Activated T-helper 2 cell treated with anti-CD3 and anti-CD28 coated beads, Interferon-gamma antibody, Interleukin-2, Interleukin-4, amounts not matched to agents 10 μg/mL and 5 μg/mL and 100 μg/mL, durations not matched to agents 14 hours and 24 hours and 36 hours (primary cell): ENCODE data around the gene ABCA9. TPM values are rescaled to one million over a fixed set of nuclear protein-coding genes. Genes with fewer than 3 reads are reported as not detected.

Source experiments
- DNase-seq: peaks from one replicate; pipeline ENCODE4 v3.0.0; 2021; ENCODE audit warnings: low spot score
- H3K27ac Mint-ChIP-seq: one replicate; pipeline ENCODE4 v1.8.0; 2021; ENCODE audit warnings: mixed read lengths
- H3K27me3 Mint-ChIP-seq: one replicate; pipeline ENCODE4 v1.8.0; 2021; ENCODE audit warnings: low read depth, mixed read lengths
- H3K36me3 Mint-ChIP-seq: one replicate; pipeline ENCODE4 v1.8.0; 2021; ENCODE audit warnings: low read depth, mixed read lengths
- H3K4me1 Mint-ChIP-seq: one replicate; pipeline ENCODE4 v1.8.0; 2021; ENCODE audit warnings: low read depth, mixed read lengths
- H3K4me3 Mint-ChIP-seq: one replicate; pipeline ENCODE4 v1.8.0; 2021; ENCODE audit warnings: low read depth, mild to moderate bottlenecking, moderate library complexity, mixed read lengths
- H3K9me3 Mint-ChIP-seq: one replicate; pipeline ENCODE4 v1.8.0; 2021; ENCODE audit warnings: mixed read lengths
- intact Hi-C: fragments of 100-400 bp; cut with micrococcal nuclease; formaldehyde crosslinking; loops from one replicate; pipeline ENCODE4 v1.15.1; 2023
- total RNA-seq: library from RNA; stranded (reverse); gene quantifications from 2 replicates; pipeline ENCODE4 v1.2.3, GENCODE V29; 2022

The ABCA9 gene, protein sequence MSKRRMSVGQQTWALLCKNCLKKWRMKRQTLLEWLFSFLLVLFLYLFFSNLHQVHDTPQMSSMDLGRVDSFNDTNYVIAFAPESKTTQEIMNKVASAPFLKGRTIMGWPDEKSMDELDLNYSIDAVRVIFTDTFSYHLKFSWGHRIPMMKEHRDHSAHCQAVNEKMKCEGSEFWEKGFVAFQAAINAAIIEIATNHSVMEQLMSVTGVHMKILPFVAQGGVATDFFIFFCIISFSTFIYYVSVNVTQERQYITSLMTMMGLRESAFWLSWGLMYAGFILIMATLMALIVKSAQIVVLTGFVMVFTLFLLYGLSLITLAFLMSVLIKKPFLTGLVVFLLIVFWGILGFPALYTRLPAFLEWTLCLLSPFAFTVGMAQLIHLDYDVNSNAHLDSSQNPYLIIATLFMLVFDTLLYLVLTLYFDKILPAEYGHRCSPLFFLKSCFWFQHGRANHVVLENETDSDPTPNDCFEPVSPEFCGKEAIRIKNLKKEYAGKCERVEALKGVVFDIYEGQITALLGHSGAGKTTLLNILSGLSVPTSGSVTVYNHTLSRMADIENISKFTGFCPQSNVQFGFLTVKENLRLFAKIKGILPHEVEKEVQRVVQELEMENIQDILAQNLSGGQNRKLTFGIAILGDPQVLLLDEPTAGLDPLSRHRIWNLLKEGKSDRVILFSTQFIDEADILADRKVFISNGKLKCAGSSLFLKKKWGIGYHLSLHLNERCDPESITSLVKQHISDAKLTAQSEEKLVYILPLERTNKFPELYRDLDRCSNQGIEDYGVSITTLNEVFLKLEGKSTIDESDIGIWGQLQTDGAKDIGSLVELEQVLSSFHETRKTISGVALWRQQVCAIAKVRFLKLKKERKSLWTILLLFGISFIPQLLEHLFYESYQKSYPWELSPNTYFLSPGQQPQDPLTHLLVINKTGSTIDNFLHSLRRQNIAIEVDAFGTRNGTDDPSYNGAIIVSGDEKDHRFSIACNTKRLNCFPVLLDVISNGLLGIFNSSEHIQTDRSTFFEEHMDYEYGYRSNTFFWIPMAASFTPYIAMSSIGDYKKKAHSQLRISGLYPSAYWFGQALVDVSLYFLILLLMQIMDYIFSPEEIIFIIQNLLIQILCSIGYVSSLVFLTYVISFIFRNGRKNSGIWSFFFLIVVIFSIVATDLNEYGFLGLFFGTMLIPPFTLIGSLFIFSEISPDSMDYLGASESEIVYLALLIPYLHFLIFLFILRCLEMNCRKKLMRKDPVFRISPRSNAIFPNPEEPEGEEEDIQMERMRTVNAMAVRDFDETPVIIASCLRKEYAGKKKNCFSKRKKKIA (N-terminal part only)
- total RNA-seq = not detected in 2 replicates

DNA sequence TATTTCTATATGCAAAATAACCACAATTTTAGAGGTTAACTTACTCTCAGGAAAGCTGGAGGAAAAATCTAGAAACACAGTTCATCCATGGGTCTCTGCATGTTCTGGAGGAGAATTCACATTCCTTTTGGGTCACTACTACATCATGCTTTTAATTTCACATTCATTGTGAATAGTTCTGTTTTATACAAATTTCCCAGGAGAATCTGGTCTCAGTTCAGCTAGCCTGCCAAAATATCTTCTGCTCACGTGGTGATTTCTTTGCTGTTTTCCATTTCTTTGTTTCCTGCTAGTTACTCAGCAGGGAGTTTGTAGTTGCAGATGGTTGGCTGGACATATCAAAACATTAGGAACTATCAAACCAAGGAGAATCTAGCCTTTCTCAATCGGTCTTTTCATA is at the start of gene ABCA9:
TSS of gene ABCA9 (minus strand) at position 106 of the 400 bp plus-strand sequence. CDS start 9,801 bp downstream, outside the sequence.
- H3K36me3 Mint-ChIP-seq = no peaks in the 10 kb centered on the region
- no peaks in the 10 kb centered on the region for H3K27me3 Mint-ChIP-seq
- no peak within 1 kb of the TSS for H3K4me3 Mint-ChIP-seq
- peaks cover 6% of the 10 kb centered on the region for H3K4me1 Mint-ChIP-seq
- intact Hi-C loops = no loop called here
- no peak within 1 kb of the TSS for H3K27ac Mint-ChIP-seq
- DNase-seq = no peak
- no peaks in the 10 kb centered on the region for H3K9me3 Mint-ChIP-seq

DNA sequence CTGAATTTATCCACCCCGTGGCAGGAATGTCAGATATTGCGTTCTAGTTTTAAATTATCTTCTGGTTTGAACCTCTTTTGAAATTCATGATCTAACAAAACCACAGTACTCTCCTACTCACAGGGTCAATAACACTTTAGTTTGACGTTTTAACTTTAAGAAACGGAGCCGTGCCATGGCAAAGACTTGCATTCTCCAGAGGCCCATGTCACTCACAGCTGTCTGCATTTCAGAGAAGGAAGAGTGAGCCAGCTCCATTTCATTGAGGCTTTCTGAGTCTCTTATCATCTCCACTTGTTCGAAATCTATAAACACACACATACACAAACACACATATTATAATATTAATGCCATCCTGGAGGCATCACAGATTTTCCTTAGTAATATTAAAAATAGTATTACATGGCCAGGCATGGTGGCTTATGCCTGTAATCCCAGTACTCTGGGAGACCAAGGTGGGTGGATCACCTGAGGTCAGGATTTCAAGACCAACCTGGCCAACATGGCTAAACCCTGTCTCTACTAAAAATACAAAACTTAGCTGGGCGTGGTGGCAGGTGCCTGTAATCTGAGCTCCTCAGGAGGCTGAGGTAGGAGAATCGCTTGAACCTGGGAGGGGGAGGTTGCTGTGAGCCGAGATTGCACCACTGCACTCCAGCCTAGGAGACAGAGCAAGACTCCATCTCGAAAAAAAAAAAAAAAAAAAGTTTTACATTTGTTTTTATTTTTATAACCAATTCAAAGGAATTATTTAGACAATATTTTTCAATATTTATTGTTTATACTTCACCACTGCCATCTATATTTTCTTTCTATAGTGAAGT is 45.4 kb upstream of the ABCA9 start:
- Mint-ChIP-seq H3K27ac (no peak overlapping the region), H3K36me3 (no peaks in the 10 kb centered on the region), H3K4me3 (no peak overlapping the region), H3K4me1 (no peaks in the 10 kb centered on the region), H3K27me3 (no peaks in the 10 kb centered on the region), H3K9me3 (no peaks in the 10 kb centered on the region)
- intact Hi-C loops = no loop called here
- DNase-seq = no peak

DNA sequence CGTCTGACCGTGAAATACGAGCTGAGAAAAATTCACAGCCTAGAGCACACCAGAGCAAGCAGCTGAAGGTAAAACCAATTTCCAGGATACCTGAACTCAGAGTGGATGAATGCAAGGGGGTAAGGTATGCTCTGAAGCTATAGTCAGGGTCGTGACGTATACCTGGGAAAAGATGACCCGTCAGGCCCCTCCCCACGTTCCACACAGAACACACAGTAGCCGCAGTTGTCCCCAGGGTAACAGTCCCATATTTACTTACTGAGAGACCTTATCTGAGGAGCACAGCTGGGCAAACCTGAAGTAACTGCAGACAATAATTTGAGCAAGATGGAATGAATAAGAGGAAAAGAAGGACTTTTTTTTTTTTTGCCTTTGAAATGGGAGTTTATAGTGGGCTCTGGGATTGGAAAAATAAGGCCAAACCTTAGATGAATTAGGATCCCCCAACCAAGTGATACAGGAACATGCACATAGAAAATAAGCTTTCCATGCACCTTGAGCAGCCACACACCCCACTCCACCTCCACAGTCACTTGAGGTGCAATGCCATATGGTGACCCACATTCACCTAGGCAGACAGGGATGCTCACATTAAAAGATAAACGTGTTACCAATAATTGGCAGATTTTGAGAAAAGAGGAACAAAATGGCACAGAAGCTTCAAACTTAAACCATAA is 43.0 kb upstream of the ABCA9 start:
- Mint-ChIP-seq H3K9me3 (no peaks in the 10 kb centered on the region), H3K4me3 (no peak overlapping the region), H3K36me3 (no peaks in the 10 kb centered on the region), H3K27ac (no peak overlapping the region), H3K27me3 (no peaks in the 10 kb centered on the region), H3K4me1 (no peaks in the 10 kb centered on the region)
- DNase-seq = no peak
- intact Hi-C loops = no loop called here

DNA sequence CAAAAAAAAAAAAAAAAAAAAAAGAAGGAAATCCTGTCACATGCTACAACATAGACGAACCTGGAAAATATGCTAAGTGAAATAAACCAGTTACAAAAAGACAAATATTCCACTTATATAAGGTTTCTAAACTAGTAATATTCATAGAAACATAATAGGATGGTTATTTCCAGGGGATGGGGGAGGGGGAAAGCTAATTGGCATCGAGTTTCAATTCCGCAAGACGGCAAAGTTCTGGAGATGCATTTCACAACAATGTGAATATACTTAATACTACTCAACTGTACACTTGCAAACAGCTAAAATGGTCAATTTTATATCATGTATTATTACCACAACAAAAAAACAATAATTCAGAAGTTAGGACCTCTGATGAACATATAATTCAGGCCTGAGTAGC is 37.9 kb upstream of the ABCA9 start:
- Mint-ChIP-seq H3K36me3 (no peaks in the 10 kb centered on the region), H3K27me3 (no peaks in the 10 kb centered on the region), H3K4me1 (no peaks in the 10 kb centered on the region), H3K4me3 (no peak overlapping the region), H3K27ac (no peak overlapping the region), H3K9me3 (no peaks in the 10 kb centered on the region)
- intact Hi-C loops = no loop called here
- no peak for DNase-seq

DNA sequence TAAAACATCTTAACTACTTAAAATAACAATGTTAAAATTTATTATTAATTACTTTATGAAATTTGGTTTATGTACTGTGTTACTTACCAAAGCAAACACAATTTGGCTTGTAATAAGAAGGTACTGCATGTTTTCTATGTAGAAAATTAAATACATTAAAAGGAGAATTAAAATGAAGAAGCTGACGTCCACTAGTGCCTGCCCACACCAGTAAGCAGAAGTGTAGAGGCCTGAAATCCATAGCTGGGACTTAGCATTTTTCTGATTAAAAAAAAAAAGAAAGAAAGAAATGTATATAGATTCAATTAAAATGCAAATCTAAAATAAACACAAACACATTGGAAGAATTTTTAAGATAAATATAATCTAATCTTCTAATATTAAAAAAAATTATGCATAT is 35.8 kb upstream of the ABCA9 start:
- H3K4me1 Mint-ChIP-seq = no peaks in the 10 kb centered on the region
- H3K36me3 Mint-ChIP-seq = no peaks in the 10 kb centered on the region

DNA sequence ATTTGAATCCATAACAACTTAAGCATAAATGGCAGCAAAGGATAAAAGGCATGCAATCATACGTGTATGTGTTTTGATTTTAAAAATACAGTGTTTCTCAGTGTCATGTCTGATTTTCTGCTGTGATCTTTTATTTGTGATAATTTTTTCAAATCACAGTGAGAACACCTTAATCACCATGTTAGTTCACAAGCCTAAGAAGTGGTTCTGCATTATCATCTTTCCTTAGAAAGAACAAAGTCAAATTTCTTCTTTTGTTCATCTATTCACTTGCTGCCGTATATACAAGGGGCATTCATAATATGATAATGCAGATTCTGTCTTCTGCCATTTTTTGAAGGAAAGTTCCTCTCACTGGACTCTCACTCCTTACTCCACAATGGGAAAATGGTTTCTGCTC is 33.3 kb upstream of the ABCA9 start:
- Mint-ChIP-seq H3K9me3 (no peaks in the 10 kb centered on the region), H3K27me3 (peaks cover 4% of the 10 kb centered on the region), H3K36me3 (no peaks in the 10 kb centered on the region), H3K4me1 (no peaks in the 10 kb centered on the region), H3K4me3 (no peak overlapping the region), H3K27ac (no peak overlapping the region)
- intact Hi-C loops = no loop called here
- no peak for DNase-seq

More for the DNA sequence above, 35.8 kb upstream of the ABCA9 start:
- peaks cover 4% of the 10 kb centered on the region for H3K27me3 Mint-ChIP-seq
- no peaks in the 10 kb centered on the region for H3K9me3 Mint-ChIP-seq
- no peak overlapping the region for H3K27ac Mint-ChIP-seq
- intact Hi-C loops = no loop called here
- H3K4me3 Mint-ChIP-seq = no peak overlapping the region
- DNase-seq = no peak

DNA sequence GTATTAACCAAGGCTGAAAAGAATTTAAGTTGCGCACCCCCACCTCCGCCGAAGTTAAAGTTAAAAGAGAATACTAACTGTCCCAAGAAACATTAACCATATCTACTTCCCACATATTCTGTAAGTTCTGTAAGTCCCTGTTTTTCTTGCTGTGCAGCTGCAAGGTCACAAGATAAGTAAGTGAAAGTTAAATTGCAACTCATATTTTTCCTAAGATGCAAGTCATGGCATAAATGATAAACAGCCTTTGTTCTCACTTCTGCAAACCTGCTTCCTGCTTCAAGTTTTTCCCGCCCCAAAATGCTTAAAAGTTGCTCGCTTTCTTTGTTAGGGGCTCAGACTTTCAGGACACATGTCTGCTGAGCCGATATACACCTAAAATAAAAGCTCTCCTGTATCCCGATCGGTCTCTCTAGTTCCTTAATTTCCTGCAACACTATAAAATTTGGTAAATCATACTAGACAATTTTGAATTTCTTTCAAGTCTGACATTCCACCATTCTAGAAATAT is 32.6 kb upstream of the ABCA9 start:
- intact Hi-C loops = no loop called here
- peaks cover 4% of the 10 kb centered on the region for H3K27me3 Mint-ChIP-seq
- H3K4me1 Mint-ChIP-seq = no peaks in the 10 kb centered on the region
- H3K4me3 Mint-ChIP-seq = no peak overlapping the region
- H3K36me3 Mint-ChIP-seq = no peaks in the 10 kb centered on the region
- H3K9me3 Mint-ChIP-seq = no peaks in the 10 kb centered on the region
- no peak overlapping the region for H3K27ac Mint-ChIP-seq
- no peak for DNase-seq

DNA sequence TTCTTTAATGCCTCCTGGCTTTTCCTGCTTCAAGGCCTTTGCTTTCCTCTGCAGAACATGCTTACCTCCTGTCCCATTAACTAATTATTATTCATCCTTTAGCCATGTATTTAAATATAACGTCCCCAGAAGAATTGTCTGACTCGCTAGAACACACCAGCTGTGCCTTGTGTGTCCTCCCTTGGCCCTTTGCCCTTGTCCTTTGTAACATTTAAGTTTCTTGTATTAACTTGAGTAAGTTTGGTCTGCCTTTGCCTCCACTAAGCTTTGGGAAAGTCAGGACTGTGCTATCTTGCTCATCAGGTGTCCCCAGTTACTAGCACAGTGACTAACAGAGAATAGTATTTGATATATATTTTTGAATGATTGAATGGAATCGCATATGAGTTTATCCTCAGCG is 29.6 kb upstream of the ABCA9 start:
- intact Hi-C loops = no loop called here
- DNase-seq = no peak

DNA sequence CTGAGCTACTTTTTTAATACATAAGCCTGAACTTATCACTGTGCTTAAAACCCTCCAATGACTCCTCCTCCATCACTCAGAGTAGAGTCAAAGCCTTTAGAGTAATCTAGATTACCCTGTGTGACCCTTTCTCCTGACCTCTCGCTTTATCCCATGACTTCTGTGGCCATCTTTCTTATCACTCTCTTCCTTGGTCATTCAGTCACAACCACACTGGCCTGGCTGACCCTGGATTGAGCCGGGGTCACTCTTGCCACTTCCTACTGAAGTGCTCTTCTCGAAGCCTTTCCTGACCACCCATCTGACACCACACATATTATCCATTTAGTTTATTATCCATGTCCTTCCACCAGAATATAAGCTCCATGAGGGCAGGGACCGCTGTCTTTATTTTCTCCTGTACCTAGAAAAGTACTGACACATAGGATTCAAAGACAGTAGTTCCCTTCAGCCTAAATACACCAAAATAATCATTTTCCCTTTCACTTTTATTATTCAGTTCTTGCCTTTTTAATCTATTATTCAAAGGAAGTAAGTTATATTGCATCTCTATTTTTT is 28.0 kb upstream of the ABCA9 start:
- Mint-ChIP-seq H3K9me3 (no peaks in the 10 kb centered on the region), H3K27me3 (peaks cover 4% of the 10 kb centered on the region), H3K4me3 (no peak overlapping the region)

More for the DNA sequence above, 29.6 kb upstream of the ABCA9 start:
- H3K27me3 Mint-ChIP-seq = peaks cover 4% of the 10 kb centered on the region
- H3K27ac Mint-ChIP-seq = no peak overlapping the region
- no peak overlapping the region for H3K4me3 Mint-ChIP-seq
- H3K4me1 Mint-ChIP-seq = no peaks in the 10 kb centered on the region
- H3K9me3 Mint-ChIP-seq = no peaks in the 10 kb centered on the region
- no peaks in the 10 kb centered on the region for H3K36me3 Mint-ChIP-seq

DNA sequence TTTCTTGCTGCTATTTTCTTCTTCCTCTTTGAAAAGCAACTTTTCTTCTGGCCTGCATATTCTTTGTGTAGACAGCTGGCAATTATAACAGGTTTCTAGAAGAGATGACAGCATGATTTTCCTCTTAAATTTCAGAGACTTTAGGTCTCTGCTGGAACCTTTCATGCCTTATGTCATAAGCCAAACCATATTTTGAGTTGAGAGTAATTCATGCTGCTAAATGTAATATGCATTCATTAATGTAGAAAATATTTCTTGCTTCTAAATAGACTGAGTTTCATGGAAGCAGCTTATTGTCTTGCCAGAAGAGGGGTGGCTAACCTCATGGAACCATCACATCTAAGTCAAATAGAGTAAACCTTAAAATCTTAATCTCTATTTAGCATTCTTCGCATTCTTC is 25.9 kb upstream of the ABCA9 start:
- Mint-ChIP-seq H3K36me3 (no peaks in the 10 kb centered on the region), H3K9me3 (peaks cover 4% of the 10 kb centered on the region), H3K4me1 (no peaks in the 10 kb centered on the region), H3K27ac (no peak overlapping the region), H3K4me3 (no peak overlapping the region), H3K27me3 (no peaks in the 10 kb centered on the region)
- no peak for DNase-seq
- intact Hi-C loops = no loop called here

More for the DNA sequence above, 28.0 kb upstream of the ABCA9 start:
- no peak overlapping the region for H3K27ac Mint-ChIP-seq
- H3K36me3 Mint-ChIP-seq = no peaks in the 10 kb centered on the region
- no peaks in the 10 kb centered on the region for H3K4me1 Mint-ChIP-seq
- intact Hi-C loops = no loop called here
- no peak for DNase-seq

DNA sequence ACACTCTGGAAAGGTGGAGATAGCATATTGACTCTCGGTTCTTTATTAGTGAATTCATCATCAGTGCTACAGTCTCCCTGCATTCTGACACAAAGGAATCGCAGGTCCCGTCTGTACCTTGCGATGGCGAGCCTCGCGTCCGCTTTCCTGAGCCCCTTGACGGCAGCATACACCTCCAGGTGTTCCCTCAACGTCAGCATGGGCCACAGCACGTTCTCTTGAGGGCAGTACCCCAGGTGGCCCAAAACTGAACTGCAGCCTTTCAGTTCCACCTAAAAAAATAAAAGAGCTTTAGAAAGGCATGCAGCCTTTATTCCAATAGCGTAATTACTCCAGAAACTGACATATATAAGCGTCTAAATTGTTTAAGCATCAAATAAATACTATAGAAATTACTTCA is 24.2 kb upstream of the ABCA9 start:
- Mint-ChIP-seq H3K9me3 (peaks cover 4% of the 10 kb centered on the region), H3K27me3 (no peaks in the 10 kb centered on the region), H3K4me3 (no peak overlapping the region), H3K27ac (no peak overlapping the region), H3K36me3 (no peaks in the 10 kb centered on the region), H3K4me1 (no peaks in the 10 kb centered on the region)
- no peak for DNase-seq
- intact Hi-C loops = no loop called here
